GM12892 (cell line): Measurements from ENCODE around the gene SH2B3.

Experiments used
- POLR2A ChIP-seq: IDR thresholded peaks from 2 replicates; pipeline ENCODE4 v1.6.1; 2011; ENCODE audit warnings: low read depth, low read length, control low read depth
- TAF1 ChIP-seq: IDR thresholded peaks from 2 replicates; pipeline ENCODE4 v1.6.1; 2011; ENCODE audit warnings: low read depth, mild to moderate bottlenecking, control low read depth, low read length, borderline replicate concordance

- TF ChIP-seq POLR2A (no peak), TAF1 (no peak)
Observed at GRCh38 chr12:111441107-111441928, 35.6 kb downstream of the SH2B3 start.
